BE2C (cell line): ENCODE data around the gene SPINT1.
A peak's percentile ranks its signal among the peaks of the same experiment; 100 is the strongest.

Experiments used
- DNase-seq: peaks from one replicate; pipeline ENCODE4 v3.0.0-alpha.2; 2020
- H3K27me3 ChIP-seq: fragments of 250-450 bp; sonication (Bioruptor Pico); 2 replicates; pipeline ENCODE4 v1.5.1; 2020; ENCODE audit warnings: mild to moderate bottlenecking
- H3K36me3 ChIP-seq: fragments of 250-450 bp; sonication (Bioruptor Pico); 2 replicates; pipeline ENCODE4 v1.5.1; 2020; ENCODE audit warnings: mild to moderate bottlenecking
- H3K4me1 ChIP-seq: fragments of 250-450 bp; sonication (Bioruptor Pico); 2 replicates; pipeline ENCODE4 v1.5.1; 2020
- H3K4me3 ChIP-seq: 2 replicates; pipeline ENCODE4 v1.5.1; 2011; ENCODE audit warnings: low read depth, low read length
- H3K9me3 ChIP-seq: fragments of 250-450 bp; sonication (Bioruptor Pico); 2 replicates; pipeline ENCODE4 v1.5.1; 2020
- TF ChIP-seq, protein P1 (sequence below): IDR thresholded peaks from 2 replicates; pipeline ENCODE4 v1.5.1; 2012; ENCODE audit warnings: mild to moderate bottlenecking, low read depth, low read length

SPINT1 gene

DNA sequence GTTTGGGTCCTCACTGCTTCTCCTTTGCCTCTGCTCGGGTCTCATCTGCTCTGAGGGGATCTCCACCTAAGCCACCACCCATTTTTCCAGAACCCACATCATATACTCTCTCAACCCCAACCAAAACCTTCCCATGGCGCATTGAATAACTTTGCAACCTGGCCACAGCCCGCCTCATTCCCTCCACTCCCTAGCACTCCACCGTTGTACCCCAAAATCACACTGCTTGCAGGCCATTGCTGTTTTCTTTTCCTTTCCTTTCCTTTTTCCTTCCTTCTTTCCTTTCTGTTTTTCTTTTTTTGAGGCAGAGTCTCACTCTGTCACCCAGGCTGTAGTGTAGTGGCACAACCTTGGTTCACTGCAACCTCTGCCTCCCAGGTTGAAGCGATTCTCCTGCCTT, 47.3 kb downstream of the SPINT1 start:
- H3K4me1 ChIP-seq = no peaks in the 10 kb centered on the region
- H3K36me3 ChIP-seq = peaks cover 3% of the 10 kb centered on the region; the same call in 1 of the 2 replicates
- DNase-seq = no peak
- H3K4me3 ChIP-seq = no peak overlapping the region
- H3K27me3 ChIP-seq = no peaks in the 10 kb centered on the region
- H3K9me3 ChIP-seq = no peaks in the 10 kb centered on the region
- TF ChIP-seq, protein P1, sequence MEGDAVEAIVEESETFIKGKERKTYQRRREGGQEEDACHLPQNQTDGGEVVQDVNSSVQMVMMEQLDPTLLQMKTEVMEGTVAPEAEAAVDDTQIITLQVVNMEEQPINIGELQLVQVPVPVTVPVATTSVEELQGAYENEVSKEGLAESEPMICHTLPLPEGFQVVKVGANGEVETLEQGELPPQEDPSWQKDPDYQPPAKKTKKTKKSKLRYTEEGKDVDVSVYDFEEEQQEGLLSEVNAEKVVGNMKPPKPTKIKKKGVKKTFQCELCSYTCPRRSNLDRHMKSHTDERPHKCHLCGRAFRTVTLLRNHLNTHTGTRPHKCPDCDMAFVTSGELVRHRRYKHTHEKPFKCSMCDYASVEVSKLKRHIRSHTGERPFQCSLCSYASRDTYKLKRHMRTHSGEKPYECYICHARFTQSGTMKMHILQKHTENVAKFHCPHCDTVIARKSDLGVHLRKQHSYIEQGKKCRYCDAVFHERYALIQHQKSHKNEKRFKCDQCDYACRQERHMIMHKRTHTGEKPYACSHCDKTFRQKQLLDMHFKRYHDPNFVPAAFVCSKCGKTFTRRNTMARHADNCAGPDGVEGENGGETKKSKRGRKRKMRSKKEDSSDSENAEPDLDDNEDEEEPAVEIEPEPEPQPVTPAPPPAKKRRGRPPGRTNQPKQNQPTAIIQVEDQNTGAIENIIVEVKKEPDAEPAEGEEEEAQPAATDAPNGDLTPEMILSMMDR = no peak

DNA sequence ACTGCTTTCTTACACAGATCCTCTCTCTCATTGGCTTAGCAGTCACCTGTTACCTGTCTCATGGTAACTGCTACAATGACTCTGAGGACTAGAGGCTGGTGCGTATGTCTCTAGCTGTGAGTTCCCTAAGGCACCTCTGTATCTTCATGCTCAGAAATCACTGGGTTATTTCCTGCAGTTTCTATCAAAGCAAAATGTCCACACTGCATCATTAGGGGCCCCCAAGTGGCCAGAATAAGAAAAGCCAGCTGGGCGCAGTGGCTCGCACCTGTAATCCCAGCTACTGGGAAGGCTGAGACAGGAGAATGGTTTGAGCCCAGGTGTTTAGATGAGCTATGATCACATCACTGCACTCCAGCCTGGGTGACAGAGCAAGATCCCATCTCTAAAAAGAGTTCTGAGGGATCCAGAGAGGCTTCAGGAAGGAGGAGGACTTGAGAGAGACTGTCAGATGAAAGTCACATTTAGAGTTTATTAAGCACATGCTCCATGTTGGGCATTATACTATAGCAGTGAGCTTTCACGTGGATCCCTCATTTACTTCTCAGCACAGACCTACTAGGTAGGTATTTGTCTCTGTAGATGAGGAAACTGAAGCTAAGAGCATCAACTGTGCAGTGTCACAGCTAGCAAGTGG, 48.1 kb downstream of the SPINT1 start:
- Histone ChIP-seq H3K4me1 (no peaks in the 10 kb centered on the region), H3K9me3 (no peaks in the 10 kb centered on the region), H3K4me3 (no peak overlapping the region), H3K36me3 (peaks cover 3% of the 10 kb centered on the region; the same call in 1 of the 2 replicates), H3K27me3 (no peaks in the 10 kb centered on the region)
- TF ChIP-seq, protein P1 = peak; percentile 81
- peak; percentile 58 for DNase-seq

DNA sequence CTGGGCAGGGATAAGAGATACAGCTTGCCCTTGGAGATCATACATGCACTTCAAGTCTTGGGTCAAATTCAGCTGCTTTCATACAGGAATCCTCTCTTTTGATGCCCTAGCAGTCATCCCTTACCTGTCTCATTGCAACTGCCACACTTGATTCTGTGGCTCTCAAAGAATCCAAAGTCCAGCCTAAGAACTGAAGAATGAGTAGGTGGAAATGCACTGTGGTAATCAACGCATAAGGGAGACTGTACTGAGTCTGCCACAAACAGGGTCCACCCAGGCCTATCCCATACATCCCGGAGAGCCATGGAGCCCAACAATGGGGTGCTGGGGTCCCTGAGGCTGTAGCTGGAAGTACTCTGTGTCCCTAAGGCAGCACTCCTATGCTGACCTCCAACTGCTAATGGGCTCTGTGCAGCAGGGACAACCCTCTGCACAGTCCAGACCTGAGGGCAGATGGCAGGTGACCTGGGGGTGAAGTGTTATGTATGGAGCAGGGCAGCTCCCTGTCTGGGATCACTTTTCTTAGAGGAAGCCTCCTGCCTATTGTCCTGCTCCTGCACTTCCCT, 48.7 kb downstream of the SPINT1 start:
- Histone ChIP-seq H3K36me3 (peaks cover 3% of the 10 kb centered on the region; the same call in 1 of the 2 replicates), H3K27me3 (no peaks in the 10 kb centered on the region), H3K9me3 (no peaks in the 10 kb centered on the region), H3K4me1 (no peaks in the 10 kb centered on the region), H3K4me3 (no peak overlapping the region)
- TF ChIP-seq, protein P1 = no peak
- DNase-seq = no peak

DNA sequence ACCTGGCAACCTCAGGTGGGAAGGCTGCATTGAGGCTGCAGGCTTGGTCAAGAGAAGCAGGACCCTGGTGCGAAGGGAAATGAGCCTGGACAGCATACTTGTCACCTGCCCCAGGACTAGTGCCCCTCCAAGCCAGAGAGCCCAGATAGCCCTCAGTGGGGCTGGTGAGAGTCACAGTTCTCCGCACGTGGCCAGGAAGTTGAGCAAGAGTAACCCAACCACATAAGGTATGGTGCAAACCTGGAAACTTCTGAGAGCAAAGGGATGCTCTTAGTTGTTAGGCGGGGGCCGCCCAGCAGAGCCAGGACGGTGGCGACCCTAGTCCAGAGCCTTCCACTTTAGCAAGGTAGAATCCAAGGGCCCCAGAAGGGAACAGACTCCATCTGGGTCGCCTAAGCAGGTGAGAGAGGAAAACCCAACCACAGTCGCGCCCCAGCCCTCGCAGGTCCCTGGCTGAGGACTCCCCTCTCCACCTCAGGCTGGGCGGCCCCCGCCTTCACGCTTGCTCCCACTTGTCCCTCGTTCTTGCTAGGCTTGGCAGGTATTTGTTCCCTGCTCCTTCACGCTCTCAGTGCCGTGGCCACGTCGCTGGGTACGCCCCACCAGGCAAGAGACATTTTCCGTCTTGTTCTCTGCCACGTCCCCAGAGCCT, 49.3 kb downstream of the SPINT1 start:
- H3K9me3 ChIP-seq = no peaks in the 10 kb centered on the region
- DNase-seq = no peak
- no peak overlapping the region for H3K4me3 ChIP-seq
- H3K36me3 ChIP-seq = peaks cover 3% of the 10 kb centered on the region; the same call in 1 of the 2 replicates
- TF ChIP-seq, protein P1 = no peak
- H3K4me1 ChIP-seq = no peaks in the 10 kb centered on the region
- no peaks in the 10 kb centered on the region for H3K27me3 ChIP-seq

DNA sequence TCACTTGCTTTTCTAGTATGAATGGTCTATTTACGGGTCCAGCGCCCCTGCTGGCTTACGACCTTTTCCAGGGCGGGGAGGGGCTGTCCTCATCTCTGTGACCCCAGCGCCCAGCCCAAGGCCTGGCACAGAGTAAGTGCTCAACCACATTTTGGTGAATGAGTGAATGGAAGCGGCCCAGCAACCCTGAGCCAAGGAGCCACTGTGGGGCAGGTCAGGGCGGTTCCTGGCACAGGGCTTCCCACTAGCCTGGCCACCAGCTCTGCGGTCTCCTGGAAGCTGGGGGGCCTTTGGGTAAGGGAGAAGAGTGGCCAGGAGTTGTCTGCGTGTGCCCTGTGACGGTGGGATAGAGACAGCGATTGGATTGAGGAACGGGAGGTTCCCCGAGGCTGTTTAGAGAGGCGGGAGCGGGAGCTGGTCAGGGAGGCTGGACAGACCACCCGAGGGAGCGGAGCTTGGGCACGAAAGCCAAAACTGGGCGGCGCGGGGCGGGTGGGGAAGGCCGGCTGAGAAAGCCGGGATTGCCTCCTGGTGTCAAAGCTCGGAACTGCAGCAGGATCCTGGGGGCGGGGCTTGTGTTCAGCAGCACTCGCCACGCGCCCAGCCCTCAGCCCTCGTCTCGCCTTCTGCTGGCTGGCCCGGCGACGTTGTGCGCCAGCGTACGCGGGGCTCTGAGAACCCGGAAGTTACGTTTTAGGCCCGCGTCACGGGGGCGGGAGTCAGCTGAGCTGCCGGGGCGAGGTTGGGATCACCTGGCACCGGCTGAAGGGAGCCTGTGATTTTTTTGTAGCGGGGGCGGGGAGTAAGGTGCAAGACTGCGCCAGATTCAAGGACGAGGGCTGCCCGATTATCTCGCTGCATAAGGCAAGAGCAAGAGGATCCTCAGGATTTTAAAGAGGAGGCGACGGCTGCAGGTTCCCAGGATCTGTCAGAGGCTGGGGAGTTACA, 50.2 kb downstream of the SPINT1 start, which contains the start of gene VPS18:
Gene VPS18, plus strand, starts transcription at position 718 of the 948 bp plus-strand sequence. CDS start 319 bp downstream, outside the sequence.
- Histone ChIP-seq H3K4me1 (no peaks in the 10 kb centered on the region), H3K9me3 (no peaks in the 10 kb centered on the region), H3K27me3 (no peaks in the 10 kb centered on the region), H3K4me3 (peak within 1 kb of the TSS; percentile 97), H3K36me3 (peaks cover 3% of the 10 kb centered on the region; the same call in 1 of the 2 replicates)
- TF ChIP-seq, protein P1 = peak; percentile 71
- DNase-seq = peak; percentile 98
